Endodermal cell (in vitro differentiated cells): Measurements from ENCODE around the gene NTSR1. TPM values are rescaled to one million over a fixed set of nuclear protein-coding genes. Genes with fewer than 3 reads are reported as not detected.
A peak's percentile ranks its signal among the peaks of the same experiment; 100 is the strongest.

Experiments
- DNase-seq: peaks from one replicate; pipeline ENCODE4 v3.0.0-alpha.2; 2017
- H3K27ac ChIP-seq: 2 replicates; pipeline ENCODE4 v1.5.1; 2013; ENCODE audit warnings: mild to moderate bottlenecking, low read depth, low read length, moderate library complexity
- H3K27me3 ChIP-seq: 2 replicates; pipeline ENCODE4 v1.6.1; 2013; ENCODE audit warnings: mild to moderate bottlenecking, low read length, moderate library complexity; ENCODE audit not compliant: insufficient read depth, control insufficient read depth, poor library complexity, severe bottlenecking
- H3K36me3 ChIP-seq: 2 replicates; pipeline ENCODE4 v1.7.0; 2013; ENCODE audit warnings: mild to moderate bottlenecking, low read length, moderate library complexity; ENCODE audit not compliant: control insufficient read depth, insufficient read depth
- H3K4me1 ChIP-seq: one replicate; pipeline ENCODE4 v1.7.0; 2013; ENCODE audit warnings: low read length; ENCODE audit not compliant: control insufficient read depth, insufficient read depth
- H3K4me3 ChIP-seq: 2 replicates; pipeline ENCODE4 v1.5.1; 2013; ENCODE audit warnings: mild to moderate bottlenecking, low read length, moderate library complexity
- H3K9ac ChIP-seq: 2 replicates; pipeline ENCODE4 v1.6.1; 2013; ENCODE audit warnings: mild to moderate bottlenecking, low read length, moderate library complexity; ENCODE audit not compliant: poor library complexity, severe bottlenecking; ENCODE audit errors: extremely low read depth
- H3K9me3 ChIP-seq: 2 replicates; pipeline ENCODE4 v1.6.1; 2013; ENCODE audit warnings: mild to moderate bottlenecking, low read length, moderate library complexity; ENCODE audit not compliant: control insufficient read depth
- H3K27ac Mint-ChIP-seq: 2 replicates; pipeline ENCODE4 v1.8.0; 2020; ENCODE audit warnings: mixed read lengths
- H3K27me3 Mint-ChIP-seq: 2 replicates; pipeline ENCODE4 v1.8.0; 2021; ENCODE audit warnings: mild to moderate bottlenecking, mixed read lengths; ENCODE audit not compliant: insufficient read depth
- H3K36me3 Mint-ChIP-seq: 2 replicates; pipeline ENCODE4 v1.8.0; 2020; ENCODE audit warnings: low read depth, mixed read lengths
- H3K4me1 Mint-ChIP-seq: 2 replicates; pipeline ENCODE4 v1.8.0; 2020; ENCODE audit warnings: mixed read lengths
- H3K4me3 Mint-ChIP-seq: 2 replicates; pipeline ENCODE4 v1.8.0; 2020; ENCODE audit warnings: mild to moderate bottlenecking, moderate library complexity, mixed read lengths
- H3K9me3 Mint-ChIP-seq: 2 replicates; pipeline ENCODE4 v1.8.0; 2020; ENCODE audit warnings: mild to moderate bottlenecking, mixed read lengths
- CTCF ChIP-seq: fragments of 200-600 bp; sonication (generic); conservative IDR thresholded peaks from 2 replicates; pipeline ENCODE4 v1.5.0; 2021; ENCODE audit warnings: antibody characterized with exemption, mild to moderate bottlenecking
- WGBS, 2 experiments: methylation state at CpG; one replicate each; pipeline versions ENCODE4 v1.1.5 to v1.1.7; 2013; ENCODE audit warnings: missing lambda C conversion rate in 2 of 2, mixed read lengths in 1 of 2; ENCODE audit not compliant: insufficient coverage in 1 of 2, insufficient read length in 1 of 2; 5-methylcytosine and 5-hydroxymethylcytosine counted together
- total RNA-seq, 2 donors: library from RNA; stranded (reverse); fragmentation: NEBNext Ultra II Directional in 1 of 2; extraction: Animal tissue kit (Norgen Biotek cat#: 25700) in 1 of 2; gene quantifications; 2 replicates in 1 of 2; 3 replicates in 1 of 2; pipeline ENCODE4 v1.2.1, GENCODE V29; 2021

Gene NTSR1
- total RNA-seq, 2 donors from 2014 or later, result 0.11 to 0.62 TPM

DNA sequence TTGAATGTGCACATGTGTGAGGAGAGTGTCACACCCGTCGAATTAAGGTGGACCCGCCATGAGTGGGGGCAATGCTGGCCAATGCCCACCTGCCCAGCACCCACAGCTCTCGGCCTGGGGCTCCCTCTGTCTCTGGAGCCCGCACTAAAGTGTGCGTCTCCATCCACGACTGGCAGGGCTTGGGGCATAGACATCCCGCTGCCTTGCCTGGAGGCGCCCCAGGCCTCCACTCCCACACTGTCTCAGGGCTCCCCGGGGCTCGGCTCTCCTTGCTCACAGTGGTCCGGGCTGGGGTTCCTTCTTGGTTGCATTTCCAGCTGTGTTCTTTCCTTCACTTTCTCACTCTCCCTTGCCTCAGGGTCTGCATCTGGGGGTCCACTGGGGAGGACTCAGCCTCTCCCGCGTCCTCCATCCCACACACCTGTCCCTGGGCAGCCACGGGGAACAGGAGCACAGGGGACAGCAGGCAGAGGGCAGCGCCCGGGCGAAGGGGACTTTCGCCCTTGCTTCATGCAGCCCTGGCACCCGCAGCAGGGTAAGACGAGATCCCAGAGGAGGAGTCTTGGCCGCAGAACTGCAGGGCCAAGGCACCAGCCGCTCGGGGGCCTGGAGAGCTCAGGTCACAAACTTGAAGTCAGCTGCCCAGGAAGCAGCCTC is 67.5 kb downstream of the NTSR1 start:
- H3K27me3 Mint-ChIP-seq, result no peaks in the 10 kb centered on the region
- H3K4me3 Mint-ChIP-seq, result no peak overlapping the region
- Histone ChIP-seq H3K27me3 (no peaks in the 10 kb centered on the region), H3K36me3 (no peaks in the 10 kb centered on the region), H3K9ac (no peak overlapping the region), H3K4me3 (no peak overlapping the region), H3K27ac (no peak overlapping the region), H3K9me3 (no peaks in the 10 kb centered on the region), H3K4me1 (no peaks in the 10 kb centered on the region)
- no peak for TF ChIP-seq CTCF
- DNase-seq, result no peak
- no peak overlapping the region for H3K27ac Mint-ChIP-seq
- H3K36me3 Mint-ChIP-seq, result no peaks in the 10 kb centered on the region
- H3K4me1 Mint-ChIP-seq, result no peaks in the 10 kb centered on the region
- peaks cover 2% of the 10 kb centered on the region for H3K9me3 Mint-ChIP-seq
- 93 to 97% methylated on average over 17 to 24 of the region's 24 CpGs for WGBS, 2 experiments

GRCh38 chr20:62776692-62777527 is 68.3 kb downstream of the NTSR1 start:
- TF ChIP-seq CTCF, result no peak
- Mint-ChIP-seq H3K27me3 (no peaks in the 10 kb centered on the region), H3K9me3 (peaks cover 2% of the 10 kb centered on the region), H3K36me3 (no peaks in the 10 kb centered on the region), H3K27ac (no peak overlapping the region), H3K4me1 (no peaks in the 10 kb centered on the region), H3K4me3 (no peak overlapping the region)
- no peaks in the 10 kb centered on the region for H3K36me3 ChIP-seq
- no peaks in the 10 kb centered on the region for H3K4me1 ChIP-seq
- WGBS, 2 experiments, result 86 to 90% methylated on average over 11 to 14 of the region's 14 CpGs
- no peaks in the 10 kb centered on the region for H3K27me3 ChIP-seq
- H3K4me3 ChIP-seq, result no peak overlapping the region
- H3K9me3 ChIP-seq, result no peaks in the 10 kb centered on the region
- H3K9ac ChIP-seq, result no peak overlapping the region
- H3K27ac ChIP-seq, result no peak overlapping the region
- peak; percentile 90 for DNase-seq

DNA sequence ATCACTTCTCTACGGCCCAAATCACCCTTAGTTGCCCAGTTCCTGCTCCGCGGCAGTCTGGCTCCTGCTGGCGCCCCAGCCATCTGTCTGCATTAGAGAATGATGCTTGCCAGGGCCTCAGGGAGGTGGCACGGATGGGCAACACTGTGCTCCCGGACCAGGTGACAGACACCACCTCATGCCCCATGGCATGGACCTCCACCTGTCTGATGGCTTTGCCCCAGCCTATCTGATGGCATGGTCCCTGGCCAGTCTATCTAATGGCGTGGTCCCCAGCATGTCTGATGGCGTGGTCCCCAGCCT is 68.8 kb downstream of the NTSR1 start:
- Mint-ChIP-seq H3K4me1 (peaks cover 1% of the 10 kb centered on the region), H3K36me3 (no peaks in the 10 kb centered on the region), H3K27me3 (no peaks in the 10 kb centered on the region), H3K4me3 (no peak overlapping the region), H3K9me3 (peaks cover 2% of the 10 kb centered on the region), H3K27ac (no peak overlapping the region)
- Histone ChIP-seq H3K27me3 (no peaks in the 10 kb centered on the region), H3K9ac (no peak overlapping the region), H3K36me3 (no peaks in the 10 kb centered on the region), H3K4me3 (no peak overlapping the region), H3K4me1 (no peaks in the 10 kb centered on the region), H3K9me3 (no peaks in the 10 kb centered on the region), H3K27ac (no peak overlapping the region)
- WGBS, 2 experiments, result 87 to 90% methylated on average over 3 to 8 of the region's 8 CpGs
- no peak for DNase-seq
- TF ChIP-seq CTCF, result no peak
